ENCODE measurements around the gene SLC39A1. TPM values are rescaled to one million over a fixed set of nuclear protein-coding genes. Genes with fewer than 3 reads are reported as not detected.

The SLC39A1 gene
- total and polyA plus RNA-seq, 9 of the 15 experiments (the other 6 are each of a cell fraction or from before 2014, with no cell fraction given): 9.9 to 81.1 (median 62.7) TPM

- TF ChIP-seq, protein P1, sequence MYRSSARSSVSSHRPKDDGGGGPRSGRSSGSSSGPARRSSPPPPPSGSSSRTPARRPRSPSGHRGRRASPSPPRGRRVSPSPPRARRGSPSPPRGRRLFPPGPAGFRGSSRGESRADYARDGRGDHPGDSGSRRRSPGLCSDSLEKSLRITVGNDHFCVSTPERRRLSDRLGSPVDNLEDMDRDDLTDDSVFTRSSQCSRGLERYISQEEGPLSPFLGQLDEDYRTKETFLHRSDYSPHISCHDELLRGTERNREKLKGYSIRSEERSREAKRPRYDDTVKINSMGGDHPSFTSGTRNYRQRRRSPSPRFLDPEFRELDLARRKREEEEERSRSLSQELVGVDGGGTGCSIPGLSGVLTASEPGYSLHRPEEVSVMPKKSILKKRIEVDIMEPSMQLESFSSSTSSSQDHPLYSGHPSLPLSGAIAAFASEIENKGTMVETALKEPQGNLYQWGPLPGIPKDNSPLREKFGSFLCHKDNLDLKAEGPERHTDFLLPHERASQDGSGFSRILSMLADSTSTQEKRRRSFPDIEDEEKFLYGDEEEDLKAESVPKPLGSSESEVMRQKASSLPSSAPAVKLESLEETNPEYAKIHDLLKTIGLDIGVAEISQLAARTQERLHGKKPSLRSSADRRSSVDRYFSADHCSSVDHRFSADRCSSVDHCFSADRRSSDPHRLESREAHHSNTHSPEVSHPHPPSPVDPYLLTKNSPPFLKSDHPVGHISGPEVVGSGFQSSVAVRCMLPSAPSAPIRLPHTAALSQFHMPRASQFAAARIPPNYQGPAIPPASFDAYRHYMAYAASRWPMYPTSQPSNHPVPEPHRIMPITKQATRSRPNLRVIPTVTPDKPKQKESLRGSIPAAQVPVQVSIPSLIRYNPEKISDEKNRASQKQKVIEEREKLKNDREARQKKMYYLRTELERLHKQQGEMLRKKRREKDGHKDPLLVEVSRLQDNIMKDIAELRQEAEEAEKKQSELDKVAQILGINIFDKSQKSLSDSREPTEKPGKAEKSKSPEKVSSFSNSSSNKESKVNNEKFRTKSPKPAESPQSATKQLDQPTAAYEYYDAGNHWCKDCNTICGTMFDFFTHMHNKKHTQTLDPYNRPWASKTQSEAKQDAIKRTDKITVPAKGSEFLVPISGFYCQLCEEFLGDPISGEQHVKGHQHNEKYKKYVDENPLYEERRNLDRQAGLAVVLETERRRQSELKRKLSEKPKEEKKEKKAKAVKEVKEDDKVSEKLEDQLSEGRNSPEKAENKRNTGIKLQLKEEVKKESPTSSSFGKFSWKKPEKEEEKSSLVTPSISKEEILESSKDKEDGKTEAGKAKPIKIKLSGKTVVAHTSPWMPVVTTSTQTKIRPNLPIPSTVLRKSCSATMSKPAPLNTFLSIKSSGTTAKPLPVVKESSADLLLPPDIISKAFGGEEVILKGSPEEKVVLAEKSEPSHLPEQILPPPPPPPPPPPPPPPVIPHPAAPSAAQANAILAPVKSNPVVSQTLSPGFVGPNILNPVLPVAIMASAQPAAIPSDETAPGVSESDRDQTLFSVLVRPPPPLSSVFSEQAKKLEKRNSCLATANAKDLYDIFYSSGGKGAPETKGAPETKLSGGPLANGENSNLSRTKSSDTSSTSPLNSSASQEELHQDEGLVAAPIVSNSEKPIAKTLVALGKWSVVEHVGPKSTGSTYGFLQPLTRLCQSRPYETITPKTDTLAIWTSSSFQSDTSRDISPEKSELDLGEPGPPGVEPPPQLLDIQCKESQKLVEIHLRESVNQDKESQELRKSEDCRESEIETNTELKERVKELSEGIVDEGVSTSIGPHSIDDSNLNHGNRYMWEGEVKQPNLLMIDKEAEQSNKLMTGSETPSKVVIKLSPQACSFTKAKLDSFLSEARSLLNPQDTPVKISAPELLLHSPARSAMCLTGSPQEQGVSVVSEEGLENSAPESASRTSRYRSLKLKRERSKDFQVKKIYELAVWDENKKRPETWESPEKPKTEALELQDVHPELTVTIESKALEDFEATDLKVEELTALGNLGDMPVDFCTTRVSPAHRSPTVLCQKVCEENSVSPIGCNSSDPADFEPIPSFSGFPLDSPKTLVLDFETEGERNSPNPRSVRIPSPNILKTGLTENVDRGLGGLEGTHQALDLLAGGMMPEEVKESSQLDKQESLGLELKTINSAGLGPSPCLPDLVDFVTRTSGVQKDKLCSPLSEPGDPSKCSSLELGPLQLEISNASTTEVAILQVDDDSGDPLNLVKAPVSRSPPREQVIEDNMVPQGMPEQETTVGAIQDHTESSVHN (IDR thresholded peaks at IDR 0.05; ENCODE audit: borderline replicate concordance in 1 of 2, low read depth in 1 of 2): no peak
- 0 out of 2 replicates have a peak, but pooled peaks have one; percentile 22 for TF ChIP-seq TFAP4 (CRISPR knock-in tag; IDR thresholded peaks at IDR 0.05; ENCODE audit: borderline replicate concordance)
- TF ChIP-seq TAF1 (IDR thresholded peaks at IDR 0.05; ENCODE audit: control insufficient read depth, extremely low read depth, insufficient read depth, low read length, severe bottlenecking): peak; percentile 20
- no peak for TF ChIP-seq FOS (IDR thresholded peaks at IDR 0.05; ENCODE audit: extremely low read depth, insufficient read length)
- TF ChIP-seq CGGBP1 (CRISPR knock-in tag; IDR thresholded peaks at IDR 0.05): no peak
- 0 out of 2 replicates have a peak, but pooled peaks have one; percentile 47 for TF ChIP-seq MEF2D (tag; conservative IDR thresholded peaks at IDR 0.05; ENCODE audit: low read depth)
- TF ChIP-seq CREB3L1 (IDR thresholded peaks at IDR 0.05; ENCODE audit: borderline replicate concordance, low read depth): 0 out of 2 replicates have a peak, but pooled peaks have one; percentile 20
- no peak for TF ChIP-seq SRSF3 (IDR thresholded peaks at IDR 0.05; ENCODE audit: insufficient read depth, low read length)
- TF ChIP-seq LEF1 (IDR thresholded peaks at IDR 0.05): no peak
- TF ChIP-seq ZNF253 (CRISPR knock-in tag; conservative IDR thresholded peaks at IDR 0.05): no peak
- TF ChIP-seq ZFP30 (CRISPR knock-in tag; IDR thresholded peaks at IDR 0.05; ENCODE audit: borderline replicate concordance): no peak
- TF ChIP-seq STAT5A (IDR thresholded peaks at IDR 0.05; ENCODE audit: borderline replicate concordance, low read length): no peak
- no peak for TF ChIP-seq CBFA2T3 (IDR thresholded peaks at IDR 0.05)
- no peak for TF ChIP-seq JUNB (CRISPR knock-in tag; conservative IDR thresholded peaks at IDR 0.05)
- no peak for TF ChIP-seq PURB (CRISPR knock-in tag; IDR thresholded peaks at IDR 0.05; ENCODE audit: low read depth)
- 0 out of 2 replicates have a peak, but pooled peaks have one; percentile 50 for TF ChIP-seq THRAP3 (IDR thresholded peaks at IDR 0.05; ENCODE audit: borderline replicate concordance)
- no peak for TF ChIP-seq POLR2AphosphoS5 (IDR thresholded peaks at IDR 0.05; ENCODE audit: control insufficient read depth, insufficient read depth, low read depth, low read length)
These were observed 18.1 kb downstream of the SLC39A1 start (continued) for GRCh38 chr1:153945131-153945794.
